GM10266 (cell line): ENCODE measurements around the gene ERC2.

ENCODE experiments used
- DNase-seq: peaks from one replicate; pipeline ENCODE4 v3.0.0; 2012; ENCODE audit errors: extremely low spot score
- TF ChIP-seq, protein P1 (sequence below): IDR thresholded peaks from 2 replicates; pipeline ENCODE4 v1.5.1; 2012; ENCODE audit warnings: mild to moderate bottlenecking, low read depth; ENCODE audit not compliant: control insufficient read depth, insufficient read depth; ENCODE audit errors: missing control alignments

Gene ERC2

DNA sequence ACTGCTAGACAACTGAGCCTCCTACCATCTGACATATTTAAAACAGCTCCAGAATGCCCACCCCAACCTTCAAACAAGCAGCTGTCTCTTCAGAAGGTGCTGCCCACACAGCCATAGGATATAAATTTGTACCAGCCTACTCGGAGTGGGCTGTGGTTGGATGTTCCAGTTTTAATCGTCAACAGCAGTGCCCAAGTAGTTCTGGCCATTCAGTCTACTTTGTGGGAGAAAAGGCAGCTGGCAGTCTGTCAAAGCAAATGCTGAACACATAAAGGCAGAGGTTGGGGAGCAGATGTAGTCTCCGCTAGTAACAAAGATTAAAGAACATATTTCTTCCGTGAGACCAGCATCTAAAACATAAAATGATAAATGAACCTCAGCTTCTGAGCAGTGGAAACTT lies 15.9 kb upstream of the ERC2 start:
- TF ChIP-seq, protein P1, sequence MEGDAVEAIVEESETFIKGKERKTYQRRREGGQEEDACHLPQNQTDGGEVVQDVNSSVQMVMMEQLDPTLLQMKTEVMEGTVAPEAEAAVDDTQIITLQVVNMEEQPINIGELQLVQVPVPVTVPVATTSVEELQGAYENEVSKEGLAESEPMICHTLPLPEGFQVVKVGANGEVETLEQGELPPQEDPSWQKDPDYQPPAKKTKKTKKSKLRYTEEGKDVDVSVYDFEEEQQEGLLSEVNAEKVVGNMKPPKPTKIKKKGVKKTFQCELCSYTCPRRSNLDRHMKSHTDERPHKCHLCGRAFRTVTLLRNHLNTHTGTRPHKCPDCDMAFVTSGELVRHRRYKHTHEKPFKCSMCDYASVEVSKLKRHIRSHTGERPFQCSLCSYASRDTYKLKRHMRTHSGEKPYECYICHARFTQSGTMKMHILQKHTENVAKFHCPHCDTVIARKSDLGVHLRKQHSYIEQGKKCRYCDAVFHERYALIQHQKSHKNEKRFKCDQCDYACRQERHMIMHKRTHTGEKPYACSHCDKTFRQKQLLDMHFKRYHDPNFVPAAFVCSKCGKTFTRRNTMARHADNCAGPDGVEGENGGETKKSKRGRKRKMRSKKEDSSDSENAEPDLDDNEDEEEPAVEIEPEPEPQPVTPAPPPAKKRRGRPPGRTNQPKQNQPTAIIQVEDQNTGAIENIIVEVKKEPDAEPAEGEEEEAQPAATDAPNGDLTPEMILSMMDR, result no peak
- no peak for DNase-seq

DNA sequence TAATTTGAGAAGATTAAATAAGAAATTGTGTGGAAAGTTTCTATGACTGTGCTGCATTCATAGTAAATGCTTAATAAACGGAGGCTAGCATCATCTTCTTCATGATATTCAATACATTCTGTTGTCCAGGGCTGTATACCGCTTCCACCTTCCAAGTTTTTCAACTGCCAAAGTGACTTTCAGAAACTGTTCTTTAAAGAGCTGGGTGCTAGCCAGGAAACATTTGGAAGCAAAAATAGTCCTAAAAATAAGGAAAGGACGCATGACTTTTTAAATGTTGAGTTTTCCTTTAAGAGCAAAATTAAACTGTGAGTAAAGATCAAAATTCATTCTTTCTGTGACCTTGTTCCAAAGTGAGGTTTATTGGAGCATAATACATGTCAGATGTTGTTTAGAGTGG lies 9.4 kb upstream of the ERC2 start:
- TF ChIP-seq, protein P1, result no peak
- no peak for DNase-seq

DNA sequence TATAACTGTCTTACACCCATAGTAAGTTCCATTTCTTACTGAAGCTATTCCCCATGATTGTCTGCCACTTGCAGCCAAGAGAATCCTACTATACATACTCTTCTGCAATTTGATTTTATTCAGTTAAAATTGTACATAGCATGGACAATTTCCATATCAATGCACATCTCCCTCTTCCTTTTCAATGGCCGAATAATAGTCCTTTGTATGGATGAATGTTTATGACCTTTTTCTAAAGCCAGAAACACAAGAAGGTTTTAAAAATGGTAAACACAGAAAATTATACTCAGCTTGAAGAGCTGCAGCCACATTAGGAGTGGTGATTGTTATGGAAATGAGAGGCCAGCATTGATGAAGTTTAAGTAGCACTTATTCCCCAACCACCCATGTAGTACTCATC lies 8.5 kb upstream of the ERC2 start:
- no peak for DNase-seq
- TF ChIP-seq, protein P1, result no peak

DNA sequence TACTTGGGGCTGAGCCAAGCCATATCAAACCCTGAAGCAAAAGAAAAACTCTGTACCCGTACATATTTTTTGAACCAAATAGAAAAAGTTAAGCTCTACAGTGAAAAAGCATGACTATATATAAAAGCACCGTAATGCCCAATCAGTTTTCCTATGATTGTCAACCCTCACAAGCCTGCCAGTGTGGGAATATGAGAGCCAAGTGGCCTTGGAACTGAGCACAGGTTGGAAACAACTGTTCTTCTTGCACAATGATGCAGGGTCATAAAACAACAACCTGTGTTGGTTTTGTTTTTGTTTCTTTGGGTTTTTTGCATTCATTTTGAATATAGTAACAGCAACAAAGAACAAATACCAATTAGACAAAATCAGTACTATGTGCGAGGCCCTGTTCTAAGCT lies 3.5 kb upstream of the ERC2 start:
- TF ChIP-seq, protein P1, result no peak
- DNase-seq, result no peak

DNA sequence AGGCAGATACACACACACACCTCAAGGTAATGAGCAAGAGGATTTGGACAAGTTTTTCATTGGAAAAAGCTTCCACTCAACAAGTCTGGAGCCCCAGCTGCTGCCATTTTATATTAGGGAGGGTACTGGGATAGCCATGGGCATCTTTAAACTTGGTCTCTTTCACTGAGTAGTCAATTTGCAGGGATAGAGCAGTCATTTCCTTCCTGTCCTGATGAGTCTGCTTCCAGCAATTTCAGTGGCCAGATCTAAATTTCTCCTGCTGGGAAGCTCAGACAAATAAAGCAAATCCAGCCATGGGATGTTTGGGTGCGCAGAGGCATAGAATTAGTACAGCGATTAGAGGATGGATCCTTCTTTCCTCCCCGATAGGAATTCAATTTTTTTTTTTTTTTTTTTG lies 874 bp upstream of the ERC2 start:
- TF ChIP-seq, protein P1, result no peak
- DNase-seq, result no peak

DNA sequence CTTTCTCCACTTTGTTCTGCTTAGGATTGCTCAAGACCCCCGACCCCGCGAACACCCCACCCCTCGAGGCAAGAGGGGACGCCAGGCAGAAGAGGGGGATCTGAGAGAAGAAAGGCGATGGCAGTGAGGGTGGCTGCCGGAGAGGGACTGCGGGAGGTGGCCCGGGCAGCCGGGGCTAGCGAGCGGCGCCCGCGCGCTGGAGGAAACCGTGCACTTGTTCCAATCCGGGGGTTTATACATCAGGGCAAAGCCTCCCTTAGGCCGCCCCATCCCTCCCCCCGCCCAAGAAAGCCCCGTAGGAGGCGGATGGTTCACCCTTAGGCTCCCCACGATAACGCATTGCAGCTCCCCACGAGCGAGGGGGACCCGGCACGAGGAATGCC lies 475 bp downstream of the ERC2 start:
- TF ChIP-seq, protein P1, result no peak
- no peak for DNase-seq

DNA sequence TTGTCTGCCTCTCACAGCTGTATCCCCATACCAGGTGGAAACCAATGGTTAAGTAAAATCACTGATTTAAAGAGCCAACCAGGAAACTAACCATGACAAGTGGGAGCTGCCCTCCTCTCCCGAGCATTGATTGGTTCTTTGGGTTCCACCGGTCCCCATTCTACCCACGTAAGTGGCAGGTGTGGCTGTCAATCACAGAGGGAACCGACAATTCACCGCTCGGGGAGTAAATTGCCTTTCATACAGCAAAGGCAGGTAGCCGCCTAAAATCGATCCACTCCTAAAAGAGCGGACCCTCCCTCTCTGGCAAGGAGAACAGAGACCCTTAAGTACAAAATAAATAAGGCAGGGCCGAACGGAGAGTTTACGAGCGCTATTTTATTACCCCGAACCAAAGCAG lies 1.2 kb downstream of the ERC2 start:
- TF ChIP-seq, protein P1, result no peak

More for the DNA sequence above, 1.2 kb downstream of the ERC2 start:
- DNase-seq, result peak; percentile 52
